Loucy (cell line): ENCODE measurements around the gene BTN3A1.

Experiments
- CTCF ChIP-seq: fragments of 200-600 bp; sonication (generic); conservative IDR thresholded peaks from 2 replicates; pipeline ENCODE4 v1.5.1; 2014; ENCODE audit warnings: mild to moderate bottlenecking, antibody characterized with exemption, low read length
- EZH2phosphoT487 ChIP-seq: fragments of 200-600 bp; IDR thresholded peaks from 2 replicates; pipeline ENCODE4 v1.6.1; 2018; ENCODE audit warnings: antibody characterized with exemption, mild to moderate bottlenecking, moderate library complexity, borderline replicate concordance

DNA sequence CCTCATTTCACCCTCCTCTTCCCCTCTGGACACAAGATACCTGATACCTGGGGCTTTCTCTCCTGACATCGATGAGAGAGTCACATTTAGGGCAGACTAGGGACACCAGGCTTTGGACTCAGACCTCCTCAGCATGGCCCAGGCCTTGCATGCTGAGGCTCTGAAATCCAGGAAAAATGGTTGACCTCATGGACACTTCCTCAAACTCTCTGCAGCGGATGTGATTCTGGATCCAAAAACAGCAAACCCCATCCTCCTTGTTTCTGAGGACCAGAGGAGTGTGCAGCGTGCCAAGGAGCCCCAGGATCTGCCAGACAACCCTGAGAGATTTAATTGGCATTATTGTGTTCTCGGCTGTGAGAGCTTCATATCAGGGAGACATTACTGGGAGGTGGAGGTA is 10.9 kb downstream of the BTN3A1 start:
- TF ChIP-seq CTCF (no peak), EZH2phosphoT487 (no peak)
